ENCODE results near the gene GOLGA3. TPM values are rescaled to one million over a fixed set of nuclear protein-coding genes. Genes with fewer than 3 reads are reported as not detected.
"Not testable (repeated sequence)": the region's sequence is repeated elsewhere in the genome, so short reads cannot be mapped to it uniquely, and the experiment has no call there.

The GOLGA3 gene
- total RNA-seq, 5 donors from 2014 or later (not counting 1 experiment from before 2014, with no cell fraction given) = 49.1 to 77.9 (median 67.4) TPM

GRCh38 chr12:132812631-132813305, 15.9 kb downstream of the GOLGA3 start:
- Histone ChIP-seq H3K9me3 (no peaks in the 10 kb centered on the region), H3K36me3 (ENCODE audit: control insufficient read depth in 2 of 2, extremely low read depth in 1 of 2, insufficient read depth in 1 of 2, low read length in 1 of 2) (peaks cover 34 to 56% of the 10 kb centered on the region in 2 donors), H3K4me1 (ENCODE audit: control insufficient read depth in 1 of 2, extremely low read depth in 1 of 2, insufficient read depth in 2 of 2, low read length in 2 of 2) (peaks cover 0 to 10% of the 10 kb centered on the region in 2 experiments), H3K27me3 (replicated peaks in 1 of 2; ENCODE audit: control insufficient read depth in 2 of 2, extremely low read depth in 1 of 2, insufficient read depth in 2 of 2, low read length in 1 of 2) (no peaks in the 10 kb centered on the region), H3K4me3 (ENCODE audit: control insufficient read depth in 1 of 2, extremely low read depth in 1 of 2, low read length in 1 of 2) (no peak overlapping the region), H3K27ac (ENCODE audit: low read length) (no peak overlapping the region)
- Mint-ChIP-seq H3K27ac (peak overlapping the region; percentile 8 to 45), H3K27me3 (no peaks in the 10 kb centered on the region), H3K36me3 (peaks cover 37% of the 10 kb centered on the region), H3K9me3 (no peaks in the 10 kb centered on the region), H3K4me3 (no peak overlapping the region), H3K4me1 (peaks cover 5 to 19% (median 17%) of the 10 kb centered on the region in 3 donors)
- ATAC-seq (replicated peaks in 1 of 4) = peak in 3 of 4 experiments; percentile 45 to 90 (median 56)
- 83% methylated on average over 2 of the region's 8 CpGs for WGBS (ENCODE audit: insufficient coverage)
- DNase-seq = peak in 1 of 35 experiments; percentile 36
- POLR2A ChIA-PET = no interaction called here
- CTCF ChIA-PET = no interaction called here

GRCh38 chr12:132809391-132809790, 19.3 kb downstream of the GOLGA3 start:
- Mint-ChIP-seq H3K36me3 (peaks cover 47% of the 10 kb centered on the region), H3K4me1 (peaks cover 24 to 33% (median 31%) of the 10 kb centered on the region in 3 donors)
- peaks cover 6 to 21% of the 10 kb centered on the region in 2 experiments for H3K4me1 ChIP-seq (ENCODE audit: control insufficient read depth in 1 of 2, extremely low read depth in 1 of 2, insufficient read depth in 2 of 2, low read length in 2 of 2)
- H3K4me3 Mint-ChIP-seq; H3K4me3 ChIP-seq (ENCODE audit: control insufficient read depth in 1 of 2, extremely low read depth in 1 of 2, low read length in 1 of 2); ATAC-seq (replicated peaks in 1 of 4); H3K27me3 Mint-ChIP-seq; H3K27ac ChIP-seq (ENCODE audit: low read length); CTCF ChIA-PET; H3K9me3 ChIP-seq; H3K27me3 ChIP-seq (replicated peaks in 1 of 2; ENCODE audit: control insufficient read depth in 2 of 2, extremely low read depth in 1 of 2, insufficient read depth in 2 of 2, low read length in 1 of 2); H3K9me3 Mint-ChIP-seq; H3K27ac Mint-ChIP-seq; POLR2A ChIA-PET: not testable (repeated sequence)
- WGBS (ENCODE audit: insufficient coverage) = no CpG with 5 or more reads among the region's 13 CpGs
- peak in 8 of 35 experiments; percentile 2 to 18 (median 13) for DNase-seq
- peaks cover 28 to 61% of the 10 kb centered on the region in 2 donors for H3K36me3 ChIP-seq (ENCODE audit: control insufficient read depth in 2 of 2, extremely low read depth in 1 of 2, insufficient read depth in 1 of 2, low read length in 1 of 2)

DNA sequence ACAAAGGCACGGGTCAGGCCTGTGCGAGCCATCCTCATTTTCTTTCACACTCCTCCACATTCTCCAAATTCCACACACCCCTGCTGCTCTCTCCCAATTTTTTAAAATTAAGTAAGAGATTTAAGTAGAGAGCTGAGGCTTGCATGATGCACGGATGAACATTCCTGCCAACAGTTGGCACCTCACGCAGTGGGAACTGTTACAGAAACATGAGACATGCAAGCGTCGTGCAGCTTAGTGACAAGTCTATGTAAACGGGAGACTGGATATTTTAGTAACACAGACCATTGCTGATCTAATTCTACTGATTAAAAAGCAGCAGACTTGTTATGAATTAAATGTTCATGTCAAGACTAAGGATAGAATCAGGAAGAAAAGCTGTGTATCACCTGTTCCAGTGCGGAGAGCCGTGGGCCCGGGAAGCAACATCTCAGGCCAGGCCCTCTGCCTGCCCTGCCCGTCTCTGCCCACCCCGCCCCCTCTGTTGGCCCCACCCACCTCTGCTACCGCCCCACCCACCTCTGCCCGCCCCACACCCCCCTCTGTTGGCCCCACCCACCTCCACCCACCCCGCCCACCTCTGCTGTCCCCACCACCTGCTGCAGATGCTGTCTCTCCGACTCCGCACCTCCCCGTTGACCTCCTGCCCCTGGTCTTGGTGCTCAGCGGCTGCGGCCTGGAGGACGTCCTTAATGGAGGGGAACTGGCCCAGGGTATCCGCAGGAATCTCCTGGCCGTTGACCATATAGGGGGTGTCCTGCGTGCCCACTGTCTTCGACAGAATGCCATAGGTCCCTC, 21.2 kb downstream of the GOLGA3 start:
- no peaks in the 10 kb centered on the region for H3K9me3 Mint-ChIP-seq
- no peak for DNase-seq
- H3K27ac ChIP-seq (ENCODE audit: low read length) = no peak overlapping the region
- ATAC-seq (replicated peaks in 1 of 4) = no peak
- no peak overlapping the region for H3K27ac Mint-ChIP-seq
- H3K36me3 ChIP-seq (ENCODE audit: control insufficient read depth in 2 of 2, extremely low read depth in 1 of 2, insufficient read depth in 1 of 2, low read length in 1 of 2) = peaks cover 28 to 63% of the 10 kb centered on the region in 2 donors
- peaks cover 57% of the 10 kb centered on the region for H3K36me3 Mint-ChIP-seq
- H3K4me1 ChIP-seq (ENCODE audit: control insufficient read depth in 1 of 2, extremely low read depth in 1 of 2, insufficient read depth in 2 of 2, low read length in 2 of 2) = peaks cover 6 to 11% of the 10 kb centered on the region in 2 experiments
- peak overlapping the region in 1 of 3 donors; percentile 44 for H3K4me3 Mint-ChIP-seq
- H3K27me3 Mint-ChIP-seq = no peaks in the 10 kb centered on the region
- POLR2A ChIA-PET = no interaction called here
- no peaks in the 10 kb centered on the region for H3K27me3 ChIP-seq (replicated peaks in 1 of 2; ENCODE audit: control insufficient read depth in 2 of 2, extremely low read depth in 1 of 2, insufficient read depth in 2 of 2, low read length in 1 of 2)
- H3K9me3 ChIP-seq = no peaks in the 10 kb centered on the region
- CTCF ChIA-PET = interaction anchor here in 1 of 2 donors (0.6 to 1.0 kb wide), 2 partner anchors 35 to 99 kb away, joined by 3 to 4 read pairs; no protein-coding TSS in a partner anchor
- WGBS (ENCODE audit: insufficient coverage) = 97% methylated on average over 11 of the region's 25 CpGs
- no peak overlapping the region for H3K4me3 ChIP-seq (ENCODE audit: control insufficient read depth in 1 of 2, extremely low read depth in 1 of 2, low read length in 1 of 2)
- peaks cover 23% of the 10 kb centered on the region in 3 donors for H3K4me1 Mint-ChIP-seq

GRCh38 chr12:132806857-132807256, 21.8 kb downstream of the GOLGA3 start:
- Histone ChIP-seq H3K27me3 (replicated peaks in 1 of 2; ENCODE audit: control insufficient read depth in 2 of 2, extremely low read depth in 1 of 2, insufficient read depth in 2 of 2, low read length in 1 of 2) (no peaks in the 10 kb centered on the region), H3K4me3 (ENCODE audit: control insufficient read depth in 1 of 2, extremely low read depth in 1 of 2, low read length in 1 of 2) (no peak overlapping the region), H3K36me3 (ENCODE audit: control insufficient read depth in 2 of 2, extremely low read depth in 1 of 2, insufficient read depth in 1 of 2, low read length in 1 of 2) (peaks cover 28 to 63% of the 10 kb centered on the region in 2 donors), H3K9me3 (no peaks in the 10 kb centered on the region), H3K27ac (ENCODE audit: low read length) (no peak overlapping the region), H3K4me1 (ENCODE audit: control insufficient read depth in 1 of 2, extremely low read depth in 1 of 2, insufficient read depth in 2 of 2, low read length in 2 of 2) (peaks cover 6 to 11% of the 10 kb centered on the region in 2 experiments)
- ChIA-PET POLR2A (no interaction called here), CTCF (no interaction called here)
- Mint-ChIP-seq H3K4me1 (peaks cover 19% of the 10 kb centered on the region in 3 donors), H3K9me3 (no peaks in the 10 kb centered on the region), H3K27ac (no peak overlapping the region), H3K36me3 (peaks cover 53% of the 10 kb centered on the region), H3K4me3 (peak overlapping the region in 1 of 3 donors; percentile 44), H3K27me3 (no peaks in the 10 kb centered on the region)
- DNase-seq (peak in 6 of 35 experiments; percentile 3 to 27 (median 8)), ATAC-seq (replicated peaks in 1 of 4) (peak in 2 of 4 experiments; percentile 33 to 44)
- 46% methylated on average over 17 of the region's 18 CpGs for WGBS (ENCODE audit: insufficient coverage)

DNA sequence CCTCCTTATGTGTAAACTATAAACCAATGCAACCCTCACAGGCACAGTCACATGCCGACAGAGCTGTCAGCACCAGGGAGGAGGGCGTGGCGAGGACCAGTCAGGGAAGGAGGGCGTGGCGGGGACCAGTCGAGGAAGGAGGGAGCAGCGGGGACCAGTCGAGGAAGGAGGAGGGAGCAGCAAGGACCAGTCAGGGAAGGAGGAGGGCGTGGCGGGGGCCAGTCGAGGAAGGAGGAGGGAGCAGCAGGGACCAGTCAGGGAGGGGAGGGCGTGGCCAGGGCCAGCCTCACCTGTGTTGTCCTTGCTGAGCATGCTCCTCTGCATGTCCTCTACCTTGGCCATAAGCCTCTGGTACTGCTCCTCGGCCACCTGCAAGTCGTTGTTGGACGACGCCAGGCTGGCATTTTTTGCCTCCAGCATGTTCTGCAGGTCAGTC, 24.2 kb downstream of the GOLGA3 start:
- Mint-ChIP-seq H3K27ac (no peak overlapping the region), H3K4me1 (peaks cover 16 to 19% (median 19%) of the 10 kb centered on the region in 3 donors), H3K9me3 (no peaks in the 10 kb centered on the region), H3K4me3 (no peak overlapping the region), H3K36me3 (peaks cover 55% of the 10 kb centered on the region), H3K27me3 (no peaks in the 10 kb centered on the region)
- ChIA-PET POLR2A (no interaction called here), CTCF (no interaction called here)
- Histone ChIP-seq H3K9me3 (no peaks in the 10 kb centered on the region), H3K27me3 (replicated peaks in 1 of 2; ENCODE audit: control insufficient read depth in 2 of 2, extremely low read depth in 1 of 2, insufficient read depth in 2 of 2, low read length in 1 of 2) (no peaks in the 10 kb centered on the region), H3K36me3 (ENCODE audit: control insufficient read depth in 2 of 2, extremely low read depth in 1 of 2, insufficient read depth in 1 of 2, low read length in 1 of 2) (peaks cover 36 to 80% of the 10 kb centered on the region in 2 donors), H3K4me1 (ENCODE audit: control insufficient read depth in 1 of 2, extremely low read depth in 1 of 2, insufficient read depth in 2 of 2, low read length in 2 of 2) (peaks cover 6 to 11% of the 10 kb centered on the region in 2 experiments), H3K27ac (ENCODE audit: low read length) (no peak overlapping the region), H3K4me3 (ENCODE audit: control insufficient read depth in 1 of 2, extremely low read depth in 1 of 2, low read length in 1 of 2) (no peak overlapping the region)
- WGBS (ENCODE audit: insufficient coverage) = 95% methylated on average over 13 of the region's 16 CpGs
- no peak for DNase-seq
- ATAC-seq (replicated peaks in 1 of 4) = no peak

DNA sequence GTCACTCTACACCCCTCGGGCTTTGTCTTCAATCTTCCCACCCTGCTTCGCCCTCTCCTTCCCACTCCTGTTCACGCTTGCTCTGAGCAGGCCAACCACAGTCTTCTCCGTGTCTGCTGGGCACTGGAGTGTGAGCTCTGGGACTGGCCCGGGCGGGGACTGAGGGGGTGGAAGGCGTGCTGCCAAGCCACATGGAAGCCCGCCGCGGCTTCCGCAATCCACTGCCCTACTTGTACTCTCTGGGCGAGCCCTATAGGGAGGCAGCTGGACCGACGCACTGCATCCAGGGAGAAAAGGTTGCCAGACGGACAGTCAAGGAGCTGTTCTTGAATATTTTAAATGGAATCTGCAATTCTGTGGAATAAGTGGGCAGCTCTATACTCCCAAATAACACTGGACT, 24.8 kb downstream of the GOLGA3 start:
- Mint-ChIP-seq H3K4me3 (no peak overlapping the region), H3K27me3 (no peaks in the 10 kb centered on the region), H3K9me3 (no peaks in the 10 kb centered on the region), H3K36me3 (peaks cover 53% of the 10 kb centered on the region), H3K4me1 (peaks cover 16 to 19% (median 18%) of the 10 kb centered on the region in 3 donors), H3K27ac (no peak overlapping the region)
- Histone ChIP-seq H3K27ac (ENCODE audit: low read length) (no peak overlapping the region), H3K27me3 (replicated peaks in 1 of 2; ENCODE audit: control insufficient read depth in 2 of 2, extremely low read depth in 1 of 2, insufficient read depth in 2 of 2, low read length in 1 of 2) (no peaks in the 10 kb centered on the region), H3K36me3 (ENCODE audit: control insufficient read depth in 2 of 2, extremely low read depth in 1 of 2, insufficient read depth in 1 of 2, low read length in 1 of 2) (peaks cover 40 to 86% of the 10 kb centered on the region in 2 donors), H3K9me3 (no peaks in the 10 kb centered on the region), H3K4me1 (ENCODE audit: control insufficient read depth in 1 of 2, extremely low read depth in 1 of 2, insufficient read depth in 2 of 2, low read length in 2 of 2) (peaks cover 6 to 13% of the 10 kb centered on the region in 2 experiments), H3K4me3 (ENCODE audit: control insufficient read depth in 1 of 2, extremely low read depth in 1 of 2, low read length in 1 of 2) (no peak overlapping the region)
- ChIA-PET POLR2A (no interaction called here), CTCF (no interaction called here)
- WGBS (ENCODE audit: insufficient coverage) = 98% methylated on average over 12 of the region's 15 CpGs
- ATAC-seq (replicated peaks in 1 of 4) (no peak), DNase-seq (no peak)

Measured in T-cell (primary cell).